ENCODE results near the gene AHCYL2. TPM values are rescaled to one million over a fixed set of nuclear protein-coding genes. Genes with fewer than 3 reads are reported as not detected.

Gene AHCYL2
- total and polyA plus RNA-seq, 2 donors (not counting 3 experiments of a cell fraction or from before 2014, with no cell fraction given) = 10.8 to 13.5 TPM

DNA sequence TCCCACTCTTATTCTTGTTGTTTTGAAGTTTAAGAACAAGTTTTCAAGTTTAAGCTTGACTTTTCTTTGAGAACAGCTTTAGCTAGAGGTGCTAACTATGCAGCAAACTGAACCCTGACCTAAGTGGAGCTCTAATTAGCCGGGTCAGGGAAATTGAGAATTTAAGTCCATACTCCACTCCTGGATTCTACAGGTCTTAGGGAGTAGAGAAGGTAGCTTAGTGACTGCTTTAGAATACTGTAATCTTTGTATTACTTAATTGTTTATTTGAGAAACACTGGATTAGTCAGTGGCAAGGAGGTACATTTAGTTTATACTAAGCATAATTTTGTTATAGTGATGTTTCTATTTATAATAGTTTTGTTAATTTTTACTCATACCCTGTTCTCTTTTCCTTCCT lies 134.8 kb downstream of the AHCYL2 start:
- Histone ChIP-seq H3K79me2 (ENCODE audit: control insufficient read depth, insufficient read depth, low read length) (no peaks in the 10 kb centered on the region), H3K9me3 (replicated peaks; ENCODE audit: control insufficient read depth, insufficient read depth, low read length) (no peaks in the 10 kb centered on the region), H3K9ac (replicated peaks; ENCODE audit: extremely low read depth, insufficient read depth, low read length) (no peak overlapping the region), H3K9me1 (replicated peaks; ENCODE audit: control insufficient read depth, extremely low read depth, insufficient read depth, low read length) (no peaks in the 10 kb centered on the region), H3K27ac (ENCODE audit: insufficient read depth, low read depth, low read length) (no peak overlapping the region), H3K27me3 (ENCODE audit: control insufficient read depth in 2 of 2, insufficient read depth in 2 of 2, low read length in 2 of 2) (no peaks in the 10 kb centered on the region), H4K20me1 (replicated peaks; ENCODE audit: control insufficient read depth, extremely low read depth, insufficient read depth, low read length) (no peaks in the 10 kb centered on the region), H3K4me3 (replicated peaks in 1 of 3; ENCODE audit: insufficient read depth in 1 of 3, low read depth in 1 of 3, low read length in 3 of 3) (no peak overlapping the region), H3K4me1 (ENCODE audit: control insufficient read depth, extremely low read depth, insufficient read depth, low read length) (no peaks in the 10 kb centered on the region), H3K4me2 (ENCODE audit: insufficient read depth, low read length) (no peak overlapping the region), H2AFZ (ENCODE audit: low read depth, low read length) (no peak overlapping the region), H3K36me3 (ENCODE audit: control insufficient read depth in 2 of 2, extremely low read depth in 1 of 2, insufficient read depth in 2 of 2, low read length in 2 of 2) (no peaks in the 10 kb centered on the region)
- ChIA-PET CTCF (interaction anchor here (1.0 to 4.4 kb wide), 8 partner anchors 8 to 141 kb away, joined by 3 to 25 read pairs (median 5); no protein-coding TSS in a partner anchor), POLR2A (no interaction called here)
- TF ChIP-seq JUN (IDR thresholded peaks at IDR 0.05; ENCODE audit: borderline replicate concordance, insufficient read depth, insufficient read length, low read depth) (no peak), GATA2 (IDR thresholded peaks at IDR 0.05; ENCODE audit: insufficient read depth, insufficient read length, low read depth, low read length) (no peak), MYC (IDR thresholded peaks at IDR 0.05; ENCODE audit: low read depth, low read length) (no peak), CTCF (IDR thresholded peaks at IDR 0.05; ENCODE audit: extremely low read depth in 1 of 2, insufficient read depth in 1 of 2, low read depth in 1 of 2, low read length in 2 of 2) (no peak), POLR2A (IDR thresholded peaks at IDR 0.05; ENCODE audit: low read depth, low read length) (no peak), FOS (IDR thresholded peaks at IDR 0.05; ENCODE audit: borderline replicate concordance, insufficient read depth, low read length) (no peak), POLR2AphosphoS5 (IDR thresholded peaks at IDR 0.05; ENCODE audit: insufficient read depth, low read depth, low read length) (no peak), EZH2 (IDR thresholded peaks at IDR 0.05; ENCODE audit: borderline replicate concordance, low read depth, low read length, severe bottlenecking) (no peak), MAX (IDR thresholded peaks at IDR 0.05; ENCODE audit: insufficient read depth, insufficient read length) (no peak)
- FAIRE-seq (no peak), DNase-seq (ENCODE audit: low read depth, low spot score) (no peak)
- dilution Hi-C loops (cut with MboI; ENCODE audit: extremely low pct_ligation_motif_present, low sequenced_read_pairs) = no loop called here
- intact Hi-C loops (cut with micrococcal nuclease) = no loop called here
- no TSS peak for BruUV-seq (replicated peaks)
